ENCODE data around the gene SIAH2. TPM values are rescaled to one million over a fixed set of nuclear protein-coding genes. Genes with fewer than 3 reads are reported as not detected.
"Not testable (repeated sequence)": the region's sequence is repeated elsewhere in the genome, so short reads cannot be mapped to it uniquely, and the experiment has no call there.

SIAH2 gene
- total and polyA plus RNA-seq, 2 donors = 22.4 to 24.5 TPM

DNA sequence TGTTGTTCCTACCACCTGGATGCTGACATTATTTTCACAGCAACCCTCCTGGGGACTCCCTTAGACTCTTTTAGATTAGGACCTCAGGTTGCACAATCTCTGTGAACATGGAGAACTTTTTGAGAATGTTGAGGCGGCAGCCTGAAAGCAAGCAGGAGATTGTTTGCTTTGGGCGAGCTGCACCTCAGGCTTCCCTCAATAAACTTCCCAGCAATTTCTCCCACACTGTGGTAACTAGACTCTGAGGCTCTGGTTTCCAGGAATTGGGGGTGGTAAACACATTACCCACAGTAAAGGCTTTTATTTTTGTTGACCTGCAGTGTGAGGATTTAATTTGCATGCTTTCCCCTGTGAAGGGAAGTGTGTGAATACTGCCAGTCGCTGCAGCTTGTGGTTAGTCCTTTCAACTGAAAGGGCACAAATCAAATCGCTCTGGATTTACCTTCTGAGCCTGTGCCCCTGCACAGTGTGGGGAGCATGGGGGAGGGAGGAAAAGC lies 35.2 kb upstream of the SIAH2 start:
- Histone ChIP-seq H3K36me3 (ENCODE audit: control insufficient read depth in 2 of 2, insufficient read depth in 2 of 2, low read length in 1 of 2) (no peaks in the 10 kb centered on the region), H3K4me1 (ENCODE audit: control insufficient read depth in 2 of 2, insufficient read depth in 2 of 2, low read length in 2 of 2) (peaks cover 0 to 6% of the 10 kb centered on the region in 2 donors), H3K4me3 (ENCODE audit: low read length in 2 of 2) (no peak overlapping the region), H3K9me3 (ENCODE audit: control insufficient read depth in 2 of 2, insufficient read depth in 1 of 2, low read length in 1 of 2) (no peaks in the 10 kb centered on the region), H3K27ac (ENCODE audit: low read depth in 1 of 2, low read length in 1 of 2) (no peak overlapping the region), H3K27me3 (ENCODE audit: control insufficient read depth in 2 of 2, insufficient read depth in 1 of 2, low read length in 1 of 2) (no peaks in the 10 kb centered on the region)
- WGBS = 28% methylated on average over 4 of the region's 4 CpGs
- peak in 3 of 9 donors; percentile 3 to 26 (median 7) for DNase-seq (ENCODE audit: low read depth in 6 of 9, low spot score in 9 of 9)

DNA sequence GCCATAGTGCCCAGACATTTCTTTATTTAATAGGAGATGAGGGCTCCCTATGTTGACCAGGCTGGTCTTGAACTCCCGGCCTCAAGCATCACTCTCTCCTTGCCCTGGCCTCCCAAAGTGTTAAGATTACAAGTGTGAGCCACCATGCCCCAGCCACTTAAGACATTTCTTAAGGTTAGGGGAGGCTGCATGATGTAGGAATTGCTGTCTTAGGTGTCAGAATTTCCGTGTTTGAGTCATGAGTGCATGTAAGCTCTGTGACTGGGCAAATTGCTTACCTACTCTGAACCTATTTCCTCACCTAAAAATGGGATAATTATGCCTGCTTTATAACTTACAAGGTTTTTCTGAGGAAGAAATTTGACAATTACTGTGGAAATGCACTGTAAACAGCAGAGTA lies 34.2 kb upstream of the SIAH2 start:
- WGBS = over 99% methylated on average over 2 of the region's 2 CpGs
- no peak overlapping the region for H3K27ac ChIP-seq (ENCODE audit: low read depth in 1 of 2, low read length in 1 of 2)
- no peaks in the 10 kb centered on the region for H3K9me3 ChIP-seq (ENCODE audit: control insufficient read depth in 2 of 2, insufficient read depth in 1 of 2, low read length in 1 of 2)
- H3K27me3 ChIP-seq (ENCODE audit: control insufficient read depth in 2 of 2, insufficient read depth in 1 of 2, low read length in 1 of 2) = no peaks in the 10 kb centered on the region
- DNase-seq (ENCODE audit: low read depth in 6 of 9, low spot score in 9 of 9) = no peak
- peaks cover 0 to 6% of the 10 kb centered on the region in 2 donors for H3K4me1 ChIP-seq (ENCODE audit: control insufficient read depth in 2 of 2, insufficient read depth in 2 of 2, low read length in 2 of 2)
- H3K36me3 ChIP-seq (ENCODE audit: control insufficient read depth in 2 of 2, insufficient read depth in 2 of 2, low read length in 1 of 2) = no peaks in the 10 kb centered on the region
- H3K4me3 ChIP-seq (ENCODE audit: low read length in 2 of 2) = no peak overlapping the region

DNA sequence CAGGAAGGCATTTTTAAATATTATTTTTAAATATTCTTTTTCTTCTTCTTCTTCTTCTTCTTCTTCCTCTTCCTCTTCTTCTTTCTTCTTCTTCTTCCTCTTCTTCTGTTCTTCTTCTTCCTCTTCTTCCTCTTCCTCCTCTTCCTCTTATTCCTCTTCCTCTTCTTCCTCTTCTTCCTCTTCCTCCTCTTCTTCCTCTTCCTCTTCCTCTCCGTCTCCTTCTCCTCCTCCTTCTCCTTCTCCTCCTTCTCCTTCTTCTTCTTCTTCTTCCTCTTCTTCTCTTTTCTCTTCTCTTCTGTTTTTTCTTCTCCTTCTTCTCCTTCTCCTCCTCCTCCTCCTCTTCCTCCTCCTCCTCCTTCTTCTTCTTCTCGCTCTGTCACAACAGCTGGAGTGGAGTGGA lies 33.6 kb upstream of the SIAH2 start:
- not testable (repeated sequence) for H3K4me3 ChIP-seq (ENCODE audit: low read length in 2 of 2); H3K36me3 ChIP-seq (ENCODE audit: control insufficient read depth in 2 of 2, insufficient read depth in 2 of 2, low read length in 1 of 2); H3K4me1 ChIP-seq (ENCODE audit: control insufficient read depth in 2 of 2, insufficient read depth in 2 of 2, low read length in 2 of 2); H3K27ac ChIP-seq (ENCODE audit: low read depth in 1 of 2, low read length in 1 of 2); DNase-seq (ENCODE audit: low read depth in 6 of 9, low spot score in 9 of 9); H3K27me3 ChIP-seq (ENCODE audit: control insufficient read depth in 2 of 2, insufficient read depth in 1 of 2, low read length in 1 of 2); H3K9me3 ChIP-seq (ENCODE audit: control insufficient read depth in 2 of 2, insufficient read depth in 1 of 2, low read length in 1 of 2)
- 96% methylated on average over 2 of the region's 2 CpGs for WGBS

DNA sequence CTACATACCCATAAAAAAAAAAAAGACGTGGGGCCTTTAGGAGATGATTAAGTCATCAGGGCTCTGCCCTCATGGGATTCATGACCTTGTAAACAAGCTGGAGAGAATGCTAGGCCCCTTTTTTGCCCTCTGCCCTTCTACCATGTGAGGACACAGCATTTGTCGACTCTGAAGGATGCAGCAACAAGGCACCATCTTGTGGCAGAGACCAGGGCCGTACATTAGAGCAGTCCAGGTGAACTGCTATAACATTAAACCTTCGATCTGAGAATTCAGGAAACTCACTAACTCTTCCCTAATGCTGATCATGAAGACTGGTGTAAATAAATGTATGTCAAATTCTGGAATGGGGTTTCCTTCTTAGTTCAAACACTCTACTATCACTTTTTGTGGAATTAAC lies 30.7 kb upstream of the SIAH2 start:
- Histone ChIP-seq H3K36me3 (ENCODE audit: control insufficient read depth in 2 of 2, insufficient read depth in 2 of 2, low read length in 1 of 2) (no peaks in the 10 kb centered on the region), H3K27me3 (ENCODE audit: control insufficient read depth in 2 of 2, insufficient read depth in 1 of 2, low read length in 1 of 2) (no peaks in the 10 kb centered on the region), H3K9me3 (ENCODE audit: control insufficient read depth in 2 of 2, insufficient read depth in 1 of 2, low read length in 1 of 2) (no peaks in the 10 kb centered on the region), H3K4me1 (ENCODE audit: control insufficient read depth in 2 of 2, insufficient read depth in 2 of 2, low read length in 2 of 2) (peaks cover 0 to 6% of the 10 kb centered on the region in 2 donors), H3K27ac (ENCODE audit: low read depth in 1 of 2, low read length in 1 of 2) (no peak overlapping the region), H3K4me3 (ENCODE audit: low read length in 2 of 2) (no peak overlapping the region)
- DNase-seq (ENCODE audit: low read depth in 6 of 9, low spot score in 9 of 9) = no peak
- WGBS = 93% methylated on average over 4 of the region's 4 CpGs

DNA sequence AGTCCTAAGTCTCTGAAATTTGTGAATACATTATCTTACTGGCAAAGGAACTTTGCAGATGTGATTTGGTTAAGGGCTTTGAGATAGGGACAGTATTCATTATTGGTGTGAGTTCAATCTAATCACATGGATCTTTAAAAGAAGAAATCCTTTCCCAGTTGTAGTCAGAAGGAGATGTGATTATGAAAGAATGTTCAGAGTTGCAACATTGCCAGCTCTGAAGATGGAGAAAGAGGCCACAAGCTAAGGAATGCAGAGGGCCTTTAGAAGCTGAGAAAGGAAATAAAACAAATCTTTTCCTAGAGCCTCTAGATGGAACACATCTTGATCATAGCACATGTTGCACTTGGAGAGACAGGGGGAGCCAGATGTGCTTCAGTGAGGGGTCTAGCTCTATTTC lies 27.7 kb upstream of the SIAH2 start:
- no peak for DNase-seq (ENCODE audit: low read depth in 6 of 9, low spot score in 9 of 9)
- Histone ChIP-seq H3K9me3 (ENCODE audit: control insufficient read depth in 2 of 2, insufficient read depth in 1 of 2, low read length in 1 of 2) (no peaks in the 10 kb centered on the region), H3K27me3 (ENCODE audit: control insufficient read depth in 2 of 2, insufficient read depth in 1 of 2, low read length in 1 of 2) (peaks cover 0 to 2% of the 10 kb centered on the region in 2 donors), H3K4me3 (ENCODE audit: low read length in 2 of 2) (no peak overlapping the region), H3K4me1 (ENCODE audit: control insufficient read depth in 2 of 2, insufficient read depth in 2 of 2, low read length in 2 of 2) (no peaks in the 10 kb centered on the region), H3K36me3 (ENCODE audit: control insufficient read depth in 2 of 2, insufficient read depth in 2 of 2, low read length in 1 of 2) (no peaks in the 10 kb centered on the region), H3K27ac (ENCODE audit: low read depth in 1 of 2, low read length in 1 of 2) (no peak overlapping the region)

DNA sequence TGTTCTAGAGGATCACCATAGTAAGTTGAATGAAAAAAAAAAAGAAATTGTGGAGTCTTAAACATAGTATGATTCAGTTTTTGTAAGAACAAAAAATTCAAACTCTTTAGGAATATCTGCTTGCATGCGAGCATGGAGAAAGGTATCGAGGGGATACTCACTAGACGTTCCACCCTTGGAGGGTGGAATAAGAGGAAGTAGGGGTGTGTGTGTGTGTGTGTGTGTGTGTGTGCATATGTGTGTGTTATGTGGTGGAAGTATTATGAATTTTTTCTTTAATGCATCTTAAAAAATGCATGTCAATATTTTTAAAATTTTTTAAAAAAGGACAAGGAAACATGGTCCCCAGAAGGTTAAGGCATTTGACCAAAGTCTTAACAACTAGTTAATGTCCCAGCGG lies 26.5 kb upstream of the SIAH2 start:
- no peak overlapping the region for H3K4me3 ChIP-seq (ENCODE audit: low read length in 2 of 2)
- H3K4me1 ChIP-seq (ENCODE audit: control insufficient read depth in 2 of 2, insufficient read depth in 2 of 2, low read length in 2 of 2) = no peaks in the 10 kb centered on the region
- no peaks in the 10 kb centered on the region for H3K9me3 ChIP-seq (ENCODE audit: control insufficient read depth in 2 of 2, insufficient read depth in 1 of 2, low read length in 1 of 2)
- DNase-seq (ENCODE audit: low read depth in 6 of 9, low spot score in 9 of 9) = no peak
- no peaks in the 10 kb centered on the region for H3K36me3 ChIP-seq (ENCODE audit: control insufficient read depth in 2 of 2, insufficient read depth in 2 of 2, low read length in 1 of 2)
- no peak overlapping the region for H3K27ac ChIP-seq (ENCODE audit: low read depth in 1 of 2, low read length in 1 of 2)
- peaks cover 0 to 2% of the 10 kb centered on the region in 2 donors for H3K27me3 ChIP-seq (ENCODE audit: control insufficient read depth in 2 of 2, insufficient read depth in 1 of 2, low read length in 1 of 2)
- 76% methylated on average over 4 of the region's 4 CpGs for WGBS

DNA sequence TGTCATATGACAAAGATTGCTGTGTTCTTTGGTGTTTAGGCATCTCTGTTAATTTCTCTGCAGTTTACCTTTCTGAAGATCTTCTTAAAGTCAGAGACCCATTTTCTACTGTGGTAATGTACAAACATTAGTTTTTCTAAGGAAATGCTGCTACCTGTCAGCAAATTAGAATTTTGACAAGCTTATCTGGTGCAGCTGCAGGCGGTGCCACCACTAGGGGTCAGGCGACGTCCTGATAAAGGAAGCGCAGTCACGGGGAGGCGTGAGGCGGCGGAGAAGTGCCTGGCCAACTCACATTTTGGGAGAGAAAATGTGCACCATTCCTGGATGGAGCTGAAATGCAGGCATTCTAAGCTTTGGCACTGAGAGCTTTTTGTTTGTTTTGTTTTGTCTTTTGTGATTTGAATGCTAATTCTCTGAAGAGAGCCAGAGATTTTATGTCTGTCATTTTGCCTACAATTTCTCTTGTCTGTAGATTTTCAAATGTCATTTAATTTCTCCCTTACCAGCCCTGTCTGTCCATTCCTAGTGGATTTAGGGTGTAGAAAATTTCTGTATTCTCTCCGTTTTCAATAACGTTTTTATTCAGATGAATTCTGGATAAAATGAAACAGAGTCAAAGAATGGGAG lies 24.9 kb upstream of the SIAH2 start:
- no peaks in the 10 kb centered on the region for H3K9me3 ChIP-seq (ENCODE audit: control insufficient read depth in 2 of 2, insufficient read depth in 1 of 2, low read length in 1 of 2)
- no peak overlapping the region for H3K27ac ChIP-seq (ENCODE audit: low read depth in 1 of 2, low read length in 1 of 2)
- no peaks in the 10 kb centered on the region for H3K36me3 ChIP-seq (ENCODE audit: control insufficient read depth in 2 of 2, insufficient read depth in 2 of 2, low read length in 1 of 2)
- peaks cover 0 to 2% of the 10 kb centered on the region in 2 donors for H3K27me3 ChIP-seq (ENCODE audit: control insufficient read depth in 2 of 2, insufficient read depth in 1 of 2, low read length in 1 of 2)
- no peak overlapping the region for H3K4me3 ChIP-seq (ENCODE audit: low read length in 2 of 2)
- DNase-seq (ENCODE audit: low read depth in 6 of 9, low spot score in 9 of 9) = peak; percentile 39 to 82 (median 64)
- no peaks in the 10 kb centered on the region for H3K4me1 ChIP-seq (ENCODE audit: control insufficient read depth in 2 of 2, insufficient read depth in 2 of 2, low read length in 2 of 2)
- 10% methylated on average over 10 of the region's 10 CpGs for WGBS

DNA sequence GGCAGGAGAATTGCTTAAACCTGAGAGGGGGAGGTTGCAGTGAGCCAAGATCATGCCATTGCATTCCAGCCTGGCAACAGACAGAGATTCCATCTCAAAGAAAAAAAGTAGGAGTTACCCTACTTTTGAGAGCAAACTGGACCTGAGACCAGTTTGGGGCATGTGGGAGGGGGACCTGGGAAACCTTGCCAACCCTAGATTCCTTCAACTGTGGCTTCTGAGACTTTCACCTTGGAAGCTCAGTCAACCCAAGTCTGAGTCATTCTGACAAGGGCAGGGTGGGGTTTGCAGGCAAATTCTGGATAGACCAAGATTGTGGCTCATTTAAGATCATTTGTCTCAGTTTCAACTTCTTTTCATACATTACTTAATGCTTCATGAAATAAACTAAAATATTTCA lies 23.8 kb upstream of the SIAH2 start:
- no peak for DNase-seq (ENCODE audit: low read depth in 6 of 9, low spot score in 9 of 9)
- Histone ChIP-seq H3K4me1 (ENCODE audit: control insufficient read depth in 2 of 2, insufficient read depth in 2 of 2, low read length in 2 of 2) (no peaks in the 10 kb centered on the region), H3K27me3 (ENCODE audit: control insufficient read depth in 2 of 2, insufficient read depth in 1 of 2, low read length in 1 of 2) (peaks cover 0 to 2% of the 10 kb centered on the region in 2 donors), H3K4me3 (ENCODE audit: low read length in 2 of 2) (no peak overlapping the region), H3K27ac (ENCODE audit: low read depth in 1 of 2, low read length in 1 of 2) (no peak overlapping the region), H3K36me3 (ENCODE audit: control insufficient read depth in 2 of 2, insufficient read depth in 2 of 2, low read length in 1 of 2) (no peaks in the 10 kb centered on the region), H3K9me3 (ENCODE audit: control insufficient read depth in 2 of 2, insufficient read depth in 1 of 2, low read length in 1 of 2) (no peaks in the 10 kb centered on the region)

DNA sequence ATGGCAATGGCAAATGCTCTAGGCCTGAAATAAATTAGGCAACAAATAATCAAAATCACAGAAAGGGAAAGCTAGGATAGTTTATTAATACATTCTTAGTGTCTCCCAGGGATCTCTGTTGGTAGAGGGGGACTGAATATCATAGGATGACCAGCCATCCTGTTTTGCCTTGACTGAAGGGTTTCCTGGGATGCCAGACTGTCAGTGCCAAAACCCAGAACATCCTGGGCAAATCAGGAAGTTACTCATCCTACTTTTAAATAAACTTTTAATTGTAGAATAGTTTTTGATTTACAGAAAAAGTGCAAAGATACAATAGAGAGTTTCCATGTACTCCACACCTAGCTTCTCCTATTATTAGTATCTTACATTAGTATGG lies 21.8 kb upstream of the SIAH2 start:
- Histone ChIP-seq H3K27ac (ENCODE audit: low read depth in 1 of 2, low read length in 1 of 2) (no peak overlapping the region), H3K4me1 (ENCODE audit: control insufficient read depth in 2 of 2, insufficient read depth in 2 of 2, low read length in 2 of 2) (no peaks in the 10 kb centered on the region)
- no peak for DNase-seq (ENCODE audit: low read depth in 6 of 9, low spot score in 9 of 9)

More for the DNA sequence above, 21.8 kb upstream of the SIAH2 start:
- Histone ChIP-seq H3K4me3 (ENCODE audit: low read length in 2 of 2) (no peak overlapping the region), H3K9me3 (ENCODE audit: control insufficient read depth in 2 of 2, insufficient read depth in 1 of 2, low read length in 1 of 2) (no peaks in the 10 kb centered on the region), H3K36me3 (ENCODE audit: control insufficient read depth in 2 of 2, insufficient read depth in 2 of 2, low read length in 1 of 2) (no peaks in the 10 kb centered on the region), H3K27me3 (ENCODE audit: control insufficient read depth in 2 of 2, insufficient read depth in 1 of 2, low read length in 1 of 2) (peaks cover 0 to 2% of the 10 kb centered on the region in 2 donors)
